AG04450 (cell line): ENCODE data around the gene PRDM2. TPM values are rescaled to one million over a fixed set of nuclear protein-coding genes. Genes with fewer than 3 reads are reported as not detected.
A peak's percentile ranks its signal among the peaks of the same experiment; 100 is the strongest.

Experiments used
- CTCF ChIA-PET: fragments of 300-600, 350-600 bp; formaldehyde crosslinking; extraction: SDS; loops from one replicate; lab custom pipeline; 2022; ENCODE audit warnings: antibody characterized with exemption, inconsistent platforms; lab: Charles Lee
- POLR2A ChIA-PET: fragments of 350-600 bp; formaldehyde crosslinking; extraction: SDS; loops from one replicate; lab custom pipeline; 2021; ENCODE audit warnings: antibody characterized with exemption, inconsistent platforms; lab: Yijun Ruan, JAX
- DNase-seq: peaks from one replicate; pipeline ENCODE4 v3.0.0-alpha.2; 2011; ENCODE audit warnings: low read depth, low spot score
- H3K27ac ChIP-seq: one replicate; pipeline ENCODE4 v1.5.1; 2012; ENCODE audit warnings: low read depth, low read length, control low read depth
- H3K27me3 ChIP-seq: one replicate; pipeline ENCODE4 v1.6.0; 2012; ENCODE audit warnings: low read length; ENCODE audit not compliant: control insufficient read depth, insufficient read depth
- H3K4me3 ChIP-seq: 2 replicates; pipeline ENCODE4 v1.5.1; 2011; ENCODE audit warnings: mild to moderate bottlenecking, low read depth, low read length, control low read depth
- H3K9me3 ChIP-seq: 2 replicates; pipeline ENCODE4 v1.5.1; 2012; ENCODE audit warnings: low read length; ENCODE audit not compliant: control insufficient read depth, insufficient read depth
- CTCF ChIP-seq: IDR thresholded peaks from 2 replicates; pipeline ENCODE4 v1.5.1; 2011; ENCODE audit warnings: low read depth, low read length, control low read depth, inconsistent platforms
- polyA plus RNA-seq: library from polyadenylated mRNA; depleted of rRNA; stranded (reverse); fragments of >200 nt; gene quantifications from 2 replicates; pipeline ENCODE4 v1.2.3, GENCODE V29; 2011

Gene PRDM2
- polyA plus RNA-seq, 1 experiment: 16.4 TPM

DNA sequence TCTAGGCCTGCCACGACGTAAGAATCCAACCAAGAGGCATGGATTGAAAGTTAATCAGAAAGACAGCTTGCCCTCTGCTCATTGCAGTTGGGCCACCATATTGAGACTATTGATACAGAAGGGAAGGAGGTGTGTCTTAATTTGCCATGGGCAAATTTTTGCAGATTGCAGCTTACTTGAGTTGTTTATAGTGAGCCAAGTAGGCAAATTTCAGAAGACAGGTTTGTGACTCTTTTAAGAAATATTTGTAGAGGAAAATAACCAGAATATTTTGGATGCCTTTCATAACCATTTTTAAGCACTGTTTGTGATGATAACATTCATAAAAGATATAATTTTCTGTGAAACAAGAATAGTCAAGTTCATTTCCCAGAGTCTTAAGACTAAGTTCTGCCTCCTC, 74.1 kb downstream of the PRDM2 start:
- H3K27ac ChIP-seq: no peak overlapping the region

GRCh38 chr1:13775459-13775858, 75.5 kb downstream of the PRDM2 start:
- ChIA-PET CTCF (no interaction called here), POLR2A (no interaction called here)
- Histone ChIP-seq H3K4me3 (no peak overlapping the region), H3K27ac (no peak overlapping the region), H3K9me3 (peaks cover 2% of the 10 kb centered on the region; the same call in 1 of the 2 replicates), H3K27me3 (no peaks in the 10 kb centered on the region)
- no peak for TF ChIP-seq CTCF
- DNase-seq: no peak

More for the DNA sequence above, 74.1 kb downstream of the PRDM2 start:
- H3K9me3 ChIP-seq: peaks cover 2% of the 10 kb centered on the region; the same call in 1 of the 2 replicates
- no peak for DNase-seq
- no peaks in the 10 kb centered on the region for H3K27me3 ChIP-seq
- no peak overlapping the region for H3K4me3 ChIP-seq
- CTCF ChIA-PET: no interaction called here
- no peak for TF ChIP-seq CTCF
- POLR2A ChIA-PET: interaction anchor here (1.5 kb wide), 1 partner anchor 25 kb away, joined by 5 read pairs; no protein-coding TSS in a partner anchor

DNA sequence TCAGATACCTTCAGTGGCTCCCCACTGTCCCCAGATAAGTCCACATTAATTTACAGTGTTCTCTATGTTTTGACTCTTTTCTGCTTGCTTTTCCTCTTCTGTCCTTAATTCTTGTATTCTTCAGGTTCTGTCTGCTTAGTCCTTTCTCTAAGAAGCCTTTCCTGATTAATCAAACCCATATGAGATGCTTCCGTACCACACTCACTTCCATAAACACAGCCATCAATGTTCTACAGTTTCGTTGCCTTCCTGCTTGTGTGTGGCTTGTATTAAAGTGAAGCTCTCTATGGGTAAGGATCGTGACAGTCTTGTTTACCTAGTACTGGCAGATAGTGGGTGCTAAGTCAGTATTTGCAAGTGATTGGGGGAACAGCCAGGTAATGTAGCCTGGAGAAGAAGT, 75.9 kb downstream of the PRDM2 start:
- TF ChIP-seq CTCF: no peak
- ChIA-PET POLR2A (no interaction called here), CTCF (no interaction called here)
- no peak for DNase-seq
- Histone ChIP-seq H3K4me3 (no peak overlapping the region), H3K9me3 (peaks cover 2% of the 10 kb centered on the region; the same call in 1 of the 2 replicates), H3K27me3 (no peaks in the 10 kb centered on the region), H3K27ac (no peak overlapping the region)

- Histone ChIP-seq H3K9me3 (0 out of 2 replicates have a peak, but pooled peaks cover 2% of the 10 kb centered on the region), H3K27ac (no peak overlapping the region), H3K27me3 (no peaks in the 10 kb centered on the region), H3K4me3 (no peak overlapping the region)
- DNase-seq: no peak
- POLR2A ChIA-PET: no interaction called here
- CTCF ChIA-PET: no interaction called here
- no peak for TF ChIP-seq CTCF
These were observed 78.4 kb downstream of the PRDM2 start for GRCh38 chr1:13778431-13778830.

GRCh38 chr1:13779930-13780329, 79.9 kb downstream of the PRDM2 start:
- Histone ChIP-seq H3K27me3 (no peaks in the 10 kb centered on the region), H3K27ac (peak overlapping the region; percentile 3), H3K4me3 (no peak overlapping the region), H3K9me3 (0 out of 2 replicates have a peak, but pooled peaks cover 2% of the 10 kb centered on the region)
- POLR2A ChIA-PET: no interaction called here
- TF ChIP-seq CTCF: no peak
- no peak for DNase-seq
- CTCF ChIA-PET: no interaction called here
